ENCODE data around the gene METTL16. TPM values are rescaled to one million over a fixed set of nuclear protein-coding genes. Genes with fewer than 3 reads are reported as not detected.

The METTL16 gene
- total and polyA plus RNA-seq, 2 experiments from 2014 or later = 40.1 to 80.8 TPM

DNA sequence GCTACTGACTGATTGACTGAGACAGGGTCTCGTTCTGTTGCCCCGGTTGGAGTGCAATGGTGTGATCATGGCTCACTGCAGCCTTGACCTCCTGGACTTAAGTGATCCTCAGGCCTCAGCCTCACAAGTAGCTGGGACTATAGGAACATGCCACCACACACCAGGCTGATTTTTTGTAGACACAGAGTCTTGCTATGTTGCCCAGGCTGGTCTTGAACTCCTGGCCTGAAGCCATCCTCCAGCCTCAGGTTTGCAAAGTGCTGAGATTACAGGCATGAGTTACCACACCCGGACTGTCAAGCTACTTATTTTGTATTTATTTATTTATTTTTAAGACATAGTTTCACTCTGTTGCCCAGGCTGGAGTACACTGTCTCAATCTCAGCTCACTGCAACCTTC lies 55.2 kb downstream of the METTL16 start (continued):
- TF ChIP-seq, protein P1, sequence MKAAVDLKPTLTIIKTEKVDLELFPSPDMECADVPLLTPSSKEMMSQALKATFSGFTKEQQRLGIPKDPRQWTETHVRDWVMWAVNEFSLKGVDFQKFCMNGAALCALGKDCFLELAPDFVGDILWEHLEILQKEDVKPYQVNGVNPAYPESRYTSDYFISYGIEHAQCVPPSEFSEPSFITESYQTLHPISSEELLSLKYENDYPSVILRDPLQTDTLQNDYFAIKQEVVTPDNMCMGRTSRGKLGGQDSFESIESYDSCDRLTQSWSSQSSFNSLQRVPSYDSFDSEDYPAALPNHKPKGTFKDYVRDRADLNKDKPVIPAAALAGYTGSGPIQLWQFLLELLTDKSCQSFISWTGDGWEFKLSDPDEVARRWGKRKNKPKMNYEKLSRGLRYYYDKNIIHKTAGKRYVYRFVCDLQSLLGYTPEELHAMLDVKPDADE (IDR thresholded peaks at IDR 0.05) = no peak
- TF ChIP-seq ZNF114 (CRISPR knock-in tag; IDR thresholded peaks at IDR 0.05) (no peak), EZH2phosphoT487 (IDR thresholded peaks at IDR 0.05; ENCODE audit: unreplicated experiment) (no peak)

DNA sequence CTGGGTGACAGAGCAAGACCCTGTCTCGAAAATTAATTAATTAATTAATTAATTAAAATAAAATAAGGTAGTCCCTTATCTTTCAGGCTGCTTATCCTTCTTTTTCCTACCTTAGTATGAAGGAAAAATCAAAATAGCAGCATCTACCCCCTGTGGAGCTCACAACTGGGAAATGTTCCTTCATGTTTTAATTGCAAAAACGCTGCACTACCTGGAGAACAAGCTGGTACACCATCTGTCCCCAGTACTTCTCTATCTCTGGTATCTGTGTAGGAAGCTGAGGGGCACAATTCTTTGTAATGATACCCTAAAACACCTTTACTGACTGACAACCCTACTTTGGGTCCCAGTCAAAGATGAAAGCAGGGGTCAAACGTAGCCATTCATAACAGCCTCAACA lies 55.7 kb downstream of the METTL16 start:
- H3K27me3 ChIP-seq (ENCODE audit: insufficient read depth) = no peaks in the 10 kb centered on the region
- no peak for ATAC-seq
- Mint-ChIP-seq H3K36me3 (ENCODE audit: low read depth) (peaks cover 35% of the 10 kb centered on the region), H3K4me1 (no peaks in the 10 kb centered on the region; the same call in 2 of the 3 replicates), H3K27me3 (ENCODE audit: insufficient read depth, low read depth, poor library complexity) (peaks cover 1% of the 10 kb centered on the region), H3K4me3 (no peak overlapping the region), H3K9me3 (no peaks in the 10 kb centered on the region), H3K27ac (no peak overlapping the region)
- no peak overlapping the region for H3K4me3 ChIP-seq
- no peak for DNase-seq (ENCODE audit: low spot score)
- H4K20me1 ChIP-seq (replicated peaks; ENCODE audit: insufficient read depth) = peaks cover 2% of the 10 kb centered on the region
- H3K9me2 ChIP-seq (ENCODE audit: insufficient read depth) = no peaks in the 10 kb centered on the region
- no peak overlapping the region for H3K27ac ChIP-seq (ENCODE audit: low read depth)
- H3K79me2 ChIP-seq (replicated peaks; ENCODE audit: insufficient read depth) = no peaks in the 10 kb centered on the region
- no peak overlapping the region for H3K4me2 ChIP-seq
- no peaks in the 10 kb centered on the region; the same call in 1 of the 2 replicates for H3K36me3 ChIP-seq (ENCODE audit: insufficient read depth)
- H3F3A ChIP-seq (replicated peaks; ENCODE audit: low read depth) = no peaks in the 10 kb centered on the region; the same call in 1 of the 2 replicates
- H2AFZ ChIP-seq = no peak overlapping the region
- H3K4me1 ChIP-seq (ENCODE audit: insufficient read depth) = no peaks in the 10 kb centered on the region
- TF ChIP-seq CREB1 (CRISPR knock-in tag; IDR thresholded peaks at IDR 0.05; ENCODE audit: low read depth) (no peak), ZNF114 (CRISPR knock-in tag; IDR thresholded peaks at IDR 0.05) (no peak), ZNF331 (CRISPR knock-in tag; IDR thresholded peaks at IDR 0.05; ENCODE audit: low read depth) (no peak), EZH2phosphoT487 (IDR thresholded peaks at IDR 0.05; ENCODE audit: unreplicated experiment) (no peak), STAT1 (IDR thresholded peaks at IDR 0.05; ENCODE audit: unreplicated experiment) (no peak), POLR2AphosphoS5 (IDR thresholded peaks at IDR 0.05; ENCODE audit: low read depth) (no peak), EZH2 (IDR thresholded peaks at IDR 0.05; ENCODE audit: low read depth, unreplicated experiment) (no peak)
- TF ChIP-seq, protein P2, sequence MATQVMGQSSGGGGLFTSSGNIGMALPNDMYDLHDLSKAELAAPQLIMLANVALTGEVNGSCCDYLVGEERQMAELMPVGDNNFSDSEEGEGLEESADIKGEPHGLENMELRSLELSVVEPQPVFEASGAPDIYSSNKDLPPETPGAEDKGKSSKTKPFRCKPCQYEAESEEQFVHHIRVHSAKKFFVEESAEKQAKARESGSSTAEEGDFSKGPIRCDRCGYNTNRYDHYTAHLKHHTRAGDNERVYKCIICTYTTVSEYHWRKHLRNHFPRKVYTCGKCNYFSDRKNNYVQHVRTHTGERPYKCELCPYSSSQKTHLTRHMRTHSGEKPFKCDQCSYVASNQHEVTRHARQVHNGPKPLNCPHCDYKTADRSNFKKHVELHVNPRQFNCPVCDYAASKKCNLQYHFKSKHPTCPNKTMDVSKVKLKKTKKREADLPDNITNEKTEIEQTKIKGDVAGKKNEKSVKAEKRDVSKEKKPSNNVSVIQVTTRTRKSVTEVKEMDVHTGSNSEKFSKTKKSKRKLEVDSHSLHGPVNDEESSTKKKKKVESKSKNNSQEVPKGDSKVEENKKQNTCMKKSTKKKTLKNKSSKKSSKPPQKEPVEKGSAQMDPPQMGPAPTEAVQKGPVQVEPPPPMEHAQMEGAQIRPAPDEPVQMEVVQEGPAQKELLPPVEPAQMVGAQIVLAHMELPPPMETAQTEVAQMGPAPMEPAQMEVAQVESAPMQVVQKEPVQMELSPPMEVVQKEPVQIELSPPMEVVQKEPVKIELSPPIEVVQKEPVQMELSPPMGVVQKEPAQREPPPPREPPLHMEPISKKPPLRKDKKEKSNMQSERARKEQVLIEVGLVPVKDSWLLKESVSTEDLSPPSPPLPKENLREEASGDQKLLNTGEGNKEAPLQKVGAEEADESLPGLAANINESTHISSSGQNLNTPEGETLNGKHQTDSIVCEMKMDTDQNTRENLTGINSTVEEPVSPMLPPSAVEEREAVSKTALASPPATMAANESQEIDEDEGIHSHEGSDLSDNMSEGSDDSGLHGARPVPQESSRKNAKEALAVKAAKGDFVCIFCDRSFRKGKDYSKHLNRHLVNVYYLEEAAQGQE (IDR thresholded peaks at IDR 0.05; ENCODE audit: unreplicated experiment) = no peak
- TF ChIP-seq, protein P1 (IDR thresholded peaks at IDR 0.05) = no peak
- TF ChIP-seq, protein P3, sequence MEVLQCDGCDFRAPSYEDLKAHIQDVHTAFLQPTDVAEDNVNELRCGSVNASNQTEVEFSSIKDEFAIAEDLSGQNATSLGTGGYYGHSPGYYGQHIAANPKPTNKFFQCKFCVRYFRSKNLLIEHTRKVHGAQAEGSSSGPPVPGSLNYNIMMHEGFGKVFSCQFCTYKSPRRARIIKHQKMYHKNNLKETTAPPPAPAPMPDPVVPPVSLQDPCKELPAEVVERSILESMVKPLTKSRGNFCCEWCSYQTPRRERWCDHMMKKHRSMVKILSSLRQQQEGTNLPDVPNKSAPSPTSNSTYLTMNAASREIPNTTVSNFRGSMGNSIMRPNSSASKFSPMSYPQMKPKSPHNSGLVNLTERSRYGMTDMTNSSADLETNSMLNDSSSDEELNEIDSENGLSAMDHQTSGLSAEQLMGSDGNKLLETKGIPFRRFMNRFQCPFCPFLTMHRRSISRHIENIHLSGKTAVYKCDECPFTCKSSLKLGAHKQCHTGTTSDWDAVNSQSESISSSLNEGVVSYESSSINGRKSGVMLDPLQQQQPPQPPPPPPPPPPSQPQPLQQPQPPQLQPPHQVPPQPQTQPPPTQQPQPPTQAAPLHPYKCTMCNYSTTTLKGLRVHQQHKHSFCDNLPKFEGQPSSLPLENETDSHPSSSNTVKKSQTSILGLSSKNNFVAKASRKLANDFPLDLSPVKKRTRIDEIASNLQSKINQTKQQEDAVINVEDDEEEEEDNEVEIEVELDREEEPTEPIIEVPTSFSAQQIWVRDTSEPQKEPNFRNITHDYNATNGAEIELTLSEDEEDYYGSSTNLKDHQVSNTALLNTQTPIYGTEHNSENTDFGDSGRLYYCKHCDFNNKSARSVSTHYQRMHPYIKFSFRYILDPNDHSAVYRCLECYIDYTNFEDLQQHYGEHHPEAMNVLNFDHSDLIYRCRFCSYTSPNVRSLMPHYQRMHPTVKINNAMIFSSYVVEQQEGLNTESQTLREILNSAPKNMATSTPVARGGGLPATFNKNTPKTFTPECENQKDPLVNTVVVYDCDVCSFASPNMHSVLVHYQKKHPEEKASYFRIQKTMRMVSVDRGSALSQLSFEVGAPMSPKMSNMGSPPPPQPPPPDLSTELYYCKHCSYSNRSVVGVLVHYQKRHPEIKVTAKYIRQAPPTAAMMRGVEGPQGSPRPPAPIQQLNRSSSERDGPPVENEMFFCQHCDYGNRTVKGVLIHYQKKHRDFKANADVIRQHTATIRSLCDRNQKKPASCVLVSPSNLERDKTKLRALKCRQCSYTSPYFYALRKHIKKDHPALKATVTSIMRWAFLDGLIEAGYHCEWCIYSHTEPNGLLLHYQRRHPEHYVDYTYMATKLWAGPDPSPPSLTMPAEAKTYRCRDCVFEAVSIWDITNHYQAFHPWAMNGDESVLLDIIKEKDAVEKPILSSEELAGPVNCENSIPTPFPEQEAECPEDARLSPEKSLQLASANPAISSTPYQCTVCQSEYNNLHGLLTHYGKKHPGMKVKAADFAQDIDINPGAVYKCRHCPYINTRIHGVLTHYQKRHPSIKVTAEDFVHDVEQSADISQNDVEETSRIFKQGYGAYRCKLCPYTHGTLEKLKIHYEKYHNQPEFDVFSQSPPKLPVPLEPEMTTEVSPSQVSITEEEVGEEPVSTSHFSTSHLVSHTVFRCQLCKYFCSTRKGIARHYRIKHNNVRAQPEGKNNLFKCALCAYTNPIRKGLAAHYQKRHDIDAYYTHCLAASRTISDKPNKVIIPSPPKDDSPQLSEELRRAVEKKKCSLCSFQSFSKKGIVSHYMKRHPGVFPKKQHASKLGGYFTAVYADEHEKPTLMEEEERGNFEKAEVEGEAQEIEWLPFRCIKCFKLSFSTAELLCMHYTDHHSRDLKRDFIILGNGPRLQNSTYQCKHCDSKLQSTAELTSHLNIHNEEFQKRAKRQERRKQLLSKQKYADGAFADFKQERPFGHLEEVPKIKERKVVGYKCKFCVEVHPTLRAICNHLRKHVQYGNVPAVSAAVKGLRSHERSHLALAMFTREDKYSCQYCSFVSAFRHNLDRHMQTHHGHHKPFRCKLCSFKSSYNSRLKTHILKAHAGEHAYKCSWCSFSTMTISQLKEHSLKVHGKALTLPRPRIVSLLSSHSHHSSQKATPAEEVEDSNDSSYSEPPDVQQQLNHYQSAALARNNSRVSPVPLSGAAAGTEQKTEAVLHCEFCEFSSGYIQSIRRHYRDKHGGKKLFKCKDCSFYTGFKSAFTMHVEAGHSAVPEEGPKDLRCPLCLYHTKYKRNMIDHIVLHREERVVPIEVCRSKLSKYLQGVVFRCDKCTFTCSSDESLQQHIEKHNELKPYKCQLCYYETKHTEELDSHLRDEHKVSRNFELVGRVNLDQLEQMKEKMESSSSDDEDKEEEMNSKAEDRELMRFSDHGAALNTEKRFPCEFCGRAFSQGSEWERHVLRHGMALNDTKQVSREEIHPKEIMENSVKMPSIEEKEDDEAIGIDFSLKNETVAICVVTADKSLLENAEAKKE (CRISPR knock-in tag; IDR thresholded peaks at IDR 0.05) = no peak
- TF ChIP-seq, protein P4, sequence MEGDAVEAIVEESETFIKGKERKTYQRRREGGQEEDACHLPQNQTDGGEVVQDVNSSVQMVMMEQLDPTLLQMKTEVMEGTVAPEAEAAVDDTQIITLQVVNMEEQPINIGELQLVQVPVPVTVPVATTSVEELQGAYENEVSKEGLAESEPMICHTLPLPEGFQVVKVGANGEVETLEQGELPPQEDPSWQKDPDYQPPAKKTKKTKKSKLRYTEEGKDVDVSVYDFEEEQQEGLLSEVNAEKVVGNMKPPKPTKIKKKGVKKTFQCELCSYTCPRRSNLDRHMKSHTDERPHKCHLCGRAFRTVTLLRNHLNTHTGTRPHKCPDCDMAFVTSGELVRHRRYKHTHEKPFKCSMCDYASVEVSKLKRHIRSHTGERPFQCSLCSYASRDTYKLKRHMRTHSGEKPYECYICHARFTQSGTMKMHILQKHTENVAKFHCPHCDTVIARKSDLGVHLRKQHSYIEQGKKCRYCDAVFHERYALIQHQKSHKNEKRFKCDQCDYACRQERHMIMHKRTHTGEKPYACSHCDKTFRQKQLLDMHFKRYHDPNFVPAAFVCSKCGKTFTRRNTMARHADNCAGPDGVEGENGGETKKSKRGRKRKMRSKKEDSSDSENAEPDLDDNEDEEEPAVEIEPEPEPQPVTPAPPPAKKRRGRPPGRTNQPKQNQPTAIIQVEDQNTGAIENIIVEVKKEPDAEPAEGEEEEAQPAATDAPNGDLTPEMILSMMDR (conservative IDR thresholded peaks at IDR 0.05; ENCODE audit: low read depth in 2 of 2) = no peak

Data from GM23338 (cell line).